Transverse colon (tissue), 4 donors: ENCODE measurements around the gene MAIP1. TPM values are rescaled to one million over a fixed set of nuclear protein-coding genes. Genes with fewer than 3 reads are reported as not detected.

ENCODE experiments used
- DNase-seq: peaks from one replicate; pipeline ENCODE4 v3.0.0-alpha.2; 2019
- H3K27ac ChIP-seq, 4 donors: fragments of 200-600 bp; sonication (generic); 2 replicates each; pipeline ENCODE4 v1.5.1; 2016 to 2018; ENCODE audit warnings: inconsistent platforms in 4 of 4
- H3K27me3 ChIP-seq: fragments of 200-600 bp; sonication (generic); 2 replicates; pipeline ENCODE4 v1.5.1; 2017; ENCODE audit warnings: inconsistent platforms
- H3K36me3 ChIP-seq, 4 donors: fragments of 200-600 bp; sonication (generic); 2 replicates each; pipeline ENCODE4 v1.5.1; 2017 to 2019; ENCODE audit warnings: inconsistent platforms in 4 of 4
- H3K4me1 ChIP-seq, 4 donors: fragments of 200-600 bp; sonication (generic); 2 replicates each; pipeline ENCODE4 v1.5.1; 2017 to 2020; ENCODE audit warnings: inconsistent platforms in 4 of 4
- H3K4me3 ChIP-seq, 4 donors: fragments of 200-600 bp; sonication (generic); 1 replicate in 1 of 4; 2 replicates in 3 of 4; pipeline versions ENCODE4 v1.5.1 to v1.6.1; 2017 to 2019; ENCODE audit warnings: inconsistent platforms in 4 of 4
- H3K9me3 ChIP-seq, 2 donors: fragments of 200-600 bp; sonication (generic); 2 replicates each; pipeline ENCODE4 v1.5.1; 2017 to 2019; ENCODE audit warnings: inconsistent platforms in 2 of 2
- EP300 ChIP-seq: sonication (generic); formaldehyde crosslinking; IDR thresholded peaks from one replicate; pipeline ENCODE4 v1.6.1; 2017; ENCODE audit warnings: antibody characterized with exemption, low read depth
- POLR2A ChIP-seq: fragments of 450-650 bp; IDR thresholded peaks from one replicate; pipeline ENCODE4 v1.6.1; 2016; ENCODE audit warnings: antibody characterized with exemption, mild to moderate bottlenecking, moderate library complexity
- POLR2AphosphoS5 ChIP-seq, 3 donors: sonication (generic); formaldehyde crosslinking; IDR thresholded peaks; one replicate each; pipeline ENCODE4 v1.6.1; 2016; ENCODE audit warnings: antibody characterized with exemption in 3 of 3
- WGBS, 2 donors: methylation state at CpG; one replicate each; pipeline ENCODE4 v1.1.5; 2018; ENCODE audit warnings: low coverage in 1 of 2; 5-methylcytosine and 5-hydroxymethylcytosine counted together
- in situ Hi-C, 4 donors: fragments of 200-750 bp; cut with MboI; loops; one replicate each; pipeline versions ENCODE4 v1.15.0 to v1.15.1; 2017; ENCODE audit warnings: low sequenced_read_pairs in 3 of 4, low pct_ligation_motif_present in 1 of 4, low pct_unique_long_range_greater_than_20kb in 1 of 4
- intact Hi-C: fragments of 100-400 bp; cut with DNase I; formaldehyde crosslinking; loops from one replicate; pipeline ENCODE4 v1.15.1; 2023; ENCODE audit warnings: low total_unique reads
- total RNA-seq, 4 donors: library from RNA; depleted of rRNA; stranded (reverse); fragments of >200 nt; gene quantifications; one replicate each; pipeline ENCODE4 v1.1.0, GENCODE V29; 2016
- TF ChIP-seq, protein P1 (sequence below), 5 experiments: fragments of 200-600 bp in 3 of 5; fragments of 450-650 bp in 2 of 5; sonication (generic) in 3 of 5; IDR thresholded peaks; 1 replicate in 2 of 5; 2 replicates in 3 of 5; pipeline ENCODE4 v1.5.1; 2016 to 2017; ENCODE audit warnings: antibody characterized with exemption in 5 of 5, inconsistent platforms in 3 of 5, mild to moderate bottlenecking in 2 of 5, moderate library complexity in 1 of 5

Gene MAIP1
- total RNA-seq, 4 donors from 2014 or later = 19.1 to 104 (median 33.2) TPM

DNA sequence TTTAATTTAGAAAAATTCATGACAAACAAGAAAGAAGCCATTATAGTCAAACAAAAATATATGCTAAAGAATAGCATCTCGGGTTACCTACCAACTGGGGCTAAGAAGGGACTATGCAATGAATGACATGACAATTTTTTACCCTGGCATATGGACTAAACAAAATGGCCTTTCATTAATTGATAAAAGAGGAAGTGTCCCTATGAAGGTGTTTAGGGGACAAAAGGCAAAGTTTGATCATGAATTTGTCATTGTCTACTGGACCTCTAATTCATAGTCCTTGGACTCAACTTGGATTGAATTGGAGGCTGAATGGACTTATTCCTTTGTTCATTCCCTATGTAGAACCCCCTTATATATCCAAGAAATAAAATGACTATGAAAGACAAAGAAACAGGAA, 12.7 kb downstream of the MAIP1 start:
- no peak for TF ChIP-seq POLR2A
- TF ChIP-seq EP300 = no peak
- TF ChIP-seq POLR2AphosphoS5 (IDR thresholded peaks at IDR 0.05) = no peak
- TF ChIP-seq, protein P1, sequence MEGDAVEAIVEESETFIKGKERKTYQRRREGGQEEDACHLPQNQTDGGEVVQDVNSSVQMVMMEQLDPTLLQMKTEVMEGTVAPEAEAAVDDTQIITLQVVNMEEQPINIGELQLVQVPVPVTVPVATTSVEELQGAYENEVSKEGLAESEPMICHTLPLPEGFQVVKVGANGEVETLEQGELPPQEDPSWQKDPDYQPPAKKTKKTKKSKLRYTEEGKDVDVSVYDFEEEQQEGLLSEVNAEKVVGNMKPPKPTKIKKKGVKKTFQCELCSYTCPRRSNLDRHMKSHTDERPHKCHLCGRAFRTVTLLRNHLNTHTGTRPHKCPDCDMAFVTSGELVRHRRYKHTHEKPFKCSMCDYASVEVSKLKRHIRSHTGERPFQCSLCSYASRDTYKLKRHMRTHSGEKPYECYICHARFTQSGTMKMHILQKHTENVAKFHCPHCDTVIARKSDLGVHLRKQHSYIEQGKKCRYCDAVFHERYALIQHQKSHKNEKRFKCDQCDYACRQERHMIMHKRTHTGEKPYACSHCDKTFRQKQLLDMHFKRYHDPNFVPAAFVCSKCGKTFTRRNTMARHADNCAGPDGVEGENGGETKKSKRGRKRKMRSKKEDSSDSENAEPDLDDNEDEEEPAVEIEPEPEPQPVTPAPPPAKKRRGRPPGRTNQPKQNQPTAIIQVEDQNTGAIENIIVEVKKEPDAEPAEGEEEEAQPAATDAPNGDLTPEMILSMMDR (IDR thresholded peaks at IDR 0.05) = no peak
- H3K36me3 ChIP-seq = peaks cover 0 to 31% (median 16%) of the 10 kb centered on the region in 4 donors
- intact Hi-C loops (no loop called here), in situ Hi-C loops (loop anchor here in 1 of 4 donors (25.0 kb wide), 1 partner anchor 744 kb away; no protein-coding TSS in a partner anchor)
- H3K4me3 ChIP-seq = no peak overlapping the region
- DNase-seq = no peak
- H3K4me1 ChIP-seq = peaks cover 0 to 6% (median 0%) of the 10 kb centered on the region in 4 donors
- no peaks in the 10 kb centered on the region for H3K27me3 ChIP-seq
- 90 to 93% methylated on average over 1 of the region's 1 CpG for WGBS, 2 donors
- no peaks in the 10 kb centered on the region for H3K9me3 ChIP-seq
- no peak overlapping the region for H3K27ac ChIP-seq

DNA sequence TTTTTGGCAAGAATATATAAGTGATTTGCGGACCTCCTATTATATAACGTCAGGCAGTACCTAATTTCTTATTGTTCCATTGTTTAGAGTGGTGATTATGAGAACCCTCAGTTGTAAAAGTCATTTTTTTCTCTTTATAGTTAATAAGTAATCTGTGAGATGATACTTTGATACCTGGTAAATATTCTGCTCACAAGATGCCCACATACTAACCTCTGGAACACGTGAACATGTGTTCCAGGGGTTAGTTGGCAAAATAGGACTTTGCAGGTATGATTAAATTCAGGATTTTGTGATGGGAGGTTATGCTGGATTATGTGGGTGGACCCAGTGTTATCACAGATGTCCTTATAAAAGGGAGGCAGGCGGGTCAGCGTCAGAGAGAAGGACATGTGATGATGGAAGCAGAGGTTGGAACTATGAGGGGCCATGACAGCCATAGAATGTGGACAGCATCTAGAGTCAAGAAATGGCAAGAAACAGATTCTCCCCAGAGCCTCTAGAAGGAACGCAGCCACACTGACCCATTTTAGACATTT, 16.8 kb downstream of the MAIP1 start:
- H3K27me3 ChIP-seq = no peaks in the 10 kb centered on the region
- no peak overlapping the region for H3K4me3 ChIP-seq
- H3K9me3 ChIP-seq = no peaks in the 10 kb centered on the region
- H3K27ac ChIP-seq = no peak overlapping the region
- in situ Hi-C loops (loop anchor here in 2 of 4 donors (10.0 to 25.0 kb wide), 2 partner anchors 513 to 740 kb away; no protein-coding TSS in a partner anchor), intact Hi-C loops (no loop called here)
- TF ChIP-seq POLR2AphosphoS5 (IDR thresholded peaks at IDR 0.05) (no peak), EP300 (no peak), POLR2A (no peak)
- TF ChIP-seq, protein P1 (IDR thresholded peaks at IDR 0.05) = no peak
- 53 to 55% methylated on average over 6 of the region's 6 CpGs for WGBS, 2 donors
- no peak for DNase-seq
- H3K36me3 ChIP-seq = no peaks in the 10 kb centered on the region
- peaks cover 0 to 6% (median 0%) of the 10 kb centered on the region in 4 donors for H3K4me1 ChIP-seq

DNA sequence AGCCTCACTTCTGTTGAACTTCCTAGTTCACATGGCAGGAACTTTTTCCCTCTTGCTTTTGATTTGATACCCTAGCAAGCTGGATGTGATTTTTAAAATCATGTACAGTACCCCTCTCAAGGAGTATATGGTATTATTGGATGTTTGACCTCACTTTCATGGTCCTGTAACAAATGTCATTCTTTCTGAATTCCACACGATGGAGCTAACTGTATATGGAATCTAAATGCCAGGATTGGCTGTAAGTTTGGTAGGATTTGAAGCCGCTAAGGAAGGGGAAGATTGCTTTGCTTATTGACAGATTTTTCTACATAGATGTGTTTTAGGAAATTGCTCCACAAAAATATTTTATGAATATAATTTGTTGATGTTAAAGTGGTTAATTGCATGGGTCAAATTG, 18.3 kb downstream of the MAIP1 start:
- no peaks in the 10 kb centered on the region for H3K9me3 ChIP-seq
- H3K4me1 ChIP-seq = peaks cover 0 to 19% (median 3%) of the 10 kb centered on the region in 4 donors
- intact Hi-C loops (no loop called here), in situ Hi-C loops (loop anchor here in 2 of 4 donors (10.0 to 25.0 kb wide), 2 partner anchors 511 to 739 kb away; no protein-coding TSS in a partner anchor)
- TF ChIP-seq EP300 = no peak
- TF ChIP-seq, protein P1 (IDR thresholded peaks at IDR 0.05) = peak; percentile 36 to 55 (median 45)
- no peaks in the 10 kb centered on the region for H3K36me3 ChIP-seq
- WGBS, 2 donors = 14 to 23% methylated on average over 2 of the region's 2 CpGs
- DNase-seq = no peak
- H3K27ac ChIP-seq = no peak overlapping the region
- no peaks in the 10 kb centered on the region for H3K27me3 ChIP-seq
- no peak overlapping the region for H3K4me3 ChIP-seq

DNA sequence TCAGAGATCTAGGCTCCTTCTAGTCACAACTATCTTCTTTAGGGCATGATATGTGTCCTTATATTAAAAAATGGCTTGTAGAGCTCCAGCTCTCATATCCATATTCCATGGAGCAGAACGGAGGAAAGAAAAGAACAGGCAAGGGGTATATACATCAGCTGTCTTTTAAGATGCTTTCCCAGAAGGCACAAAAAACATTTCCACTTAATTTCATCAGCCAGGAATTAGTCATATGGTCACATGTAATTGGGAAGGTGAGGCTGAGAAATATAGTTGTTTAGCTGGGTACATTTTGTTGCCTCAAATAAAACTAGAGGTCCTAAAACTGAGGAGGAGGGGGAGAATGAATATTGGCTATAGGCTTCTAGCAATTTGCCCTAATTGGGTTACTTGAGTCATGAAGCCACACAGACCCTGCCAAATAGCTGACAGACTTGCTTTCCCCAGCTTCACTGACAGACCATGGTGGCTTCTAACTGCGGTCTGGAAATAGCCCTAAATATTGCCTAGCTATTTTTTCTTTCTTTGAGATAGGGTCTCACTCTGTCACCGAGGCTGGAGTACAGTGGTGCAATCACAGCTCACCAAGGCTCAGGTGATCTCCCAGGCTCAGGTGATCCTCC, 20.0 kb downstream of the MAIP1 start:
- H3K4me1 ChIP-seq = peaks cover 0 to 26% (median 7%) of the 10 kb centered on the region in 4 donors
- DNase-seq = no peak
- no peak overlapping the region for H3K4me3 ChIP-seq
- 75 to 90% methylated on average over 1 to 3 of the region's 3 CpGs for WGBS, 2 donors
- intact Hi-C loops = no loop called here
- no peaks in the 10 kb centered on the region for H3K9me3 ChIP-seq
- in situ Hi-C loops = loop anchor here in 3 of 4 donors (5.0 to 25.0 kb wide), 4 partner anchors 312 to 509 kb away; partner anchors contain the start of gene SPATS2L (in 1 of the 3)
- TF ChIP-seq POLR2AphosphoS5 (IDR thresholded peaks at IDR 0.05) (no peak), POLR2A (no peak), EP300 (no peak)
- TF ChIP-seq, protein P1 (IDR thresholded peaks at IDR 0.05) = no peak
- H3K27ac ChIP-seq = no peak overlapping the region
- H3K36me3 ChIP-seq = no peaks in the 10 kb centered on the region
- no peaks in the 10 kb centered on the region for H3K27me3 ChIP-seq
